ENCODE results near the gene DPM3.
A peak's percentile ranks its signal among the peaks of the same experiment; 100 is the strongest.
"Not testable (repeated sequence)": the region's sequence is repeated elsewhere in the genome, so short reads cannot be mapped to it uniquely, and the experiment has no call there.

DPM3 gene

DNA sequence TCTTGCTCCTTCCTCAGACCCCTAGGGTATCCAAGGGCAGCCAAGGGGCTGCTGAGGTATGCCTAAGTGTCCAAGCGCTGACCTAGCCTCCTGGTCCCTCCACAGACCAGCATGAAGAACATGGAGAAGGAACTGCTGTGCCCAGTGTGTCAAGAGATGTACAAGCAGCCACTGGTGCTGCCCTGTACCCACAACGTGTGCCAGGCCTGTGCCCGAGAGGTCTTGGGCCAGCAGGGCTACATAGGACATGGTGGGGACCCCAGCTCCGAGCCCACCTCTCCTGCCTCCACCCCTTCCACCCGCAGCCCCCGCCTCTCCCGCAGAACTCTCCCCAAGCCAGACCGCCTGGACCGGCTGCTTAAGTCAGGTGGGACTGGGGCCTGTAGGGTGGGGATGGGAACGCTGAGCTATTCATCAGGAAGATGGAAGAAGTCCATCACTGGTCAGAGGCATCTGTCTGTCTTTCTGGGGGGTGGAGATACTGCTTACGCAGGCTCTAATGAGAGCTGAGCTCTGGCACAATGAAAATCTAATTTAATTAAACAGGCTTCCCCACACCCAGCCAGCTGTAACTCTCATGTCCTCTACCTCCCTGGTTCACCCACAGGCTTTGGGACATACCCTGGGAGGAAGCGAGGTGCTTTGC lies 35.1 kb upstream of the DPM3 start:
- no peak for DNase-seq (ENCODE audit: low read depth, low spot score)

- peak; percentile 74 for DNase-seq (ENCODE audit: low read depth, low spot score)
These were observed 34.3 kb upstream of the DPM3 start for GRCh38 chr1:155174324-155175280.

- DNase-seq (ENCODE audit: low read depth, low spot score): peak; percentile 80
These were observed 33.4 kb upstream of the DPM3 start, which contains the start of gene TRIM46 for GRCh38 chr1:155173478-155174323. Gene TRIM46 (plus strand): TSS chr1:155173849. CDS start chr1:155173967, 118 bp downstream.

- DNase-seq (ENCODE audit: low read depth, low spot score): peak; percentile 98
These were observed 32.6 kb upstream of the DPM3 start, which contains the start of gene KRTCAP2 for GRCh38 chr1:155172732-155173477. Gene KRTCAP2 (minus strand): TSS chr1:155173304. CDS start chr1:155173224, 80 bp downstream.

DNA sequence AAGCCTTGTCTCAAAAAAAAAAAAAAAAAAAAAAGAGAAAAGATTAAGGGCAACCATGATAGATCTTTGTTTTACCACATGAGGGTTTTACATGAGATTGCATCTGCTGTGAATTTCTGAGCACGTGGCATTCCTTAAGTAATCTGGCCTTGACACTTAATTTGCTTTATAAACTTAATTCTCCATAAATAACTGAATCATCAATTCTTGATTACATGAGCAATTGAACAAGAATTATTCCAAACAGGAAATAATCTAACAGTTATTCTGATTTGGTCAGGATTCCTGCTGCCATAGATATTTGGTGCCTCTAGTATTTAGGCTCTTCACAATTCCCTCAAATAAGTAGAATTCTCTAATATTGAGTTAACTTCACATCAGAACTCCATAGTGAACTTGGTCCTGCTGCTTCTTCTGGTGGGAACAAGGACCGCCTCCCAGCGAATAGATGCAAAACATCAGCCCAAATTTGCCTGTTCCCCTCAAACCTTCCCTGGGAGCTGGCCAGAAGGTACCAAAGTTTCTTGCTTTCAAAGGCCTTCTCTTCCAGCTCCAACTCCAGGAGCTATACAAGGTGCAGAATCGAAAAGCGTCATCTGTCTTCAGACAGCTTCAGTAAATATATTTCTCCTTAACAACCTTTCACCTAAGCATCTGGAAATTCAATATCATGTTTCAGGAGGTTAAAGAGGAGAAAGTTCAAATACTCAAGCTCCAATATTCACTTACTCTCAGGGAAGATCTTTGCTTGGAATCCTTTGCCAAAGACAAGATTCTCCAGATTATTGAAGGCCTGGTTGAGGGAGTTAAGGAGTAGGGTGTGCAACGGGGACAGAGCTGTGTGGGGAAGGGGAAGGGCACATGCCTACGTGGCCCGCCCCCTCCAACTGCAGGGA lies 31.8 kb upstream of the DPM3 start:
- DNase-seq (ENCODE audit: low read depth, low spot score): no peak

DNA sequence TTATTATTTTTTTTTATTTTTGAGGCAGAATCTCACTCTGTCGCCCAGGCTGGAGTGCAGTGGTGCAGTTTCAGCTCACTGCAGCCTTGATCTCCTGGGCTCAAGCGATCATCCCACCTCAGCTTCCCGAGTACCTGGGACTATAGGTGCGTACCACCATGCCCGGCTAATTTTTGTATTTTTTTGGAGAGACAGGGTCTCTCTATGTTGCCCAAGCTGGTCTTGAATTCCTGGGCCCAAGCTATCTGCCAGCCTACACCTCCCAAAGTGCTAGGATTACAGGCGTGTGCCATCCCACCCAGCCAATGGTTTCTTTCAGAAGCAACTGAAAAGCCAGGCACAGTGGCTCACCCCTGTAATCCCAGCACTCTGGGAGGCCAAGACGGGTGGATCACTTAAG lies 30.5 kb upstream of the DPM3 start:
- no peak for DNase-seq (ENCODE audit: low read depth, low spot score)

- DNase-seq (ENCODE audit: low read depth, low spot score): no peak
These were observed 29.9 kb upstream of the DPM3 start for GRCh38 chr1:155170101-155170785.

DNA sequence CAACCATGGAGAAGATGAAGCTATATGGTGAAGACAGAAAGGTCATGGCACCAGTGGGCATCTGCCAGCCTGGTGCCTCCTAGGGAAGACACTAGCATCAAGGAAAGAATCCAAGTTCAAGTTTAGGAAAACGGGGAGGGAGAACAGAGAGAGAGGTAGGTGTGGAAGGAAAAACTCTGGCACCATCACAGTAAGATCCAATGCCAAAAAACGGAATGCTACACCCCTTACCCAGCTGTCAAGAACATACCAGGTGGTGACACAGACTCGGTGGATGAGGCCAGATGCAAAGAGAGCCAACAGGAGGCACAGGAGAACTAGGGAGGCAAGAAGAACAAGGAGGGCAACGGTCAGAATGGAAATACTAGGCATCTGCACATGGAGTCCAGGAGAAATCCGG lies 29.2 kb upstream of the DPM3 start:
- DNase-seq (ENCODE audit: low read depth, low spot score): no peak

DNA sequence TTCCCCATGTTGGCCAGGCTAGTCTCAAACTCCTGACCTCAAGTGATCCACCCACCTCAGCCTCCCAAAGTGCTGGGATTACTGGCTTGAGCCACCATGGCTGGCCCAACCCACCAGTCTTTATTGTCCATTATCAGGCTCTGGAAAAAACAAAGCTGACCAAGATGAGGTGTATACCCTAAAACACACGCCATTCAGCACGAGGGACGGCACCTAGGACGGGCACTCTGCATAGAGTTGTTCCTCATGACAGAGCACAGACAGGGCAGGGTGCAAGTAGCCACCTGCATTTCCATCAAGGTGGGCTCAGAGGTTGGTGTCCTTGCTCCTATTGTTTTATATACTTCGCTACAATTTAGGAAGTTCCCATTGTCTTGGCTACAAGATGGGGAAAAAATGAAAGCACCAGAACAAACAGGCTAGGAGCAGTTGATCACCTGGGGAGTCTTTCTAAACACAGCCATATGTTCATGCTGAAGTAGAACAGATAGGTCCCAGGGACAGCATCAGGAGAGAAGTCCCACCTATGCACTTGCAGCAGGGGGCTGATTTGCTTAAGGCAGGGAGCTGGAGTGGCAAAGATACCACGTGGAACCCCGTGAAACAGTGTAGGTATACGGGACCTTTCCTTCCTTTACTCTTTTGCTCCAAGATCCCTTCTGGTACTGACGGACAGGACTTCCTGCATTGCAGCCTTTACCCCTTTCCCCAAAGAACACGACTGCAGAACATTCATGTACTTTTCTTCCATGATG lies 28.3 kb upstream of the DPM3 start:
- DNase-seq (ENCODE audit: low read depth, low spot score): no peak

- DNase-seq (ENCODE audit: low read depth, low spot score): not testable (repeated sequence)
These were observed 27.7 kb upstream of the DPM3 start for GRCh38 chr1:155168105-155168445.

DNA sequence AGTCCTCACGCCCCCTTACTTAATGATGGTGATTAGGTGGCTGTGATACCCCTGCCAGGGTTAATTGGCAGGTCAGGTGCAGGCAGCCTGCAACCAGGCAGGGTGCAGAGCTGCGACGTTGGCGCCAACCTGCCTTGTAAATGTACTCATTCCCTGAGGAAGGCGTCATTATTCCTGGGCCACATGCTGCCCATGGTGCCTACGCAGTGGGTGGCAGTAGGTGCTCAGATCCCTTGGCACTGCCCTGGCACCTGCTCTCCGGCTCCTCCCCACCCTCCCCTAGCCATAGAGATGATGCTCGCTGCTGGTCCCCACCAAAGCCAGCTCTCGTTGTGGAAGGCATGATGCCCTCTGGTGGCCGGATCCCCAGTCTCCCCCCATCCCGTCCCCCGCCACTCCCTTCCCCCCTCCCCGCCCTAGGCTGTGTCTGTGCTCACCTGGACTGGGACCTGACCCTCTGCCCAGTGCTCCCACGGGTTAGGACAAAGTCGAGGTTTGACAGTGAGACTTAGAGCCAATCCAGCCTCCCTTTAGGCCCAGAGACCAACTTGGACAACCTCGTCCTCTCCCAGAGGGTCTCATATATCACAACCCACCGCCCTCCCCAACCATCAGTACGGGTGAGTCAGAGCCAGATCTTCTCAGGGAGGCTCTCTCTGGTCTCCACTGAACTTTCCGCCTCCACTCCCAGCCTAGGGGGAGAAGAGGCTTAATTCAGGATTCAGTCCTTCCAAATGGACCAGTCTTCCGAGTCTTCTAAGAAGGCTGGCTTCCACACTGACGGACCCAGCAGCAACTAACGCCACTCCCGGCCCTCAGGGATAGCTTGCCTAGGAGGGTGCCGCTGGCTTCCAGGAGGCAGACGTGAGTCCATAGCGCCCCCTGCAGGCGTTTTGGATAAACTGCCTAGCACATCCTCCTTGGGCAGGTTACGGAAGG lies 27.1 kb upstream of the DPM3 start:
- peak; percentile 91 for DNase-seq (ENCODE audit: low read depth, low spot score)

DNA sequence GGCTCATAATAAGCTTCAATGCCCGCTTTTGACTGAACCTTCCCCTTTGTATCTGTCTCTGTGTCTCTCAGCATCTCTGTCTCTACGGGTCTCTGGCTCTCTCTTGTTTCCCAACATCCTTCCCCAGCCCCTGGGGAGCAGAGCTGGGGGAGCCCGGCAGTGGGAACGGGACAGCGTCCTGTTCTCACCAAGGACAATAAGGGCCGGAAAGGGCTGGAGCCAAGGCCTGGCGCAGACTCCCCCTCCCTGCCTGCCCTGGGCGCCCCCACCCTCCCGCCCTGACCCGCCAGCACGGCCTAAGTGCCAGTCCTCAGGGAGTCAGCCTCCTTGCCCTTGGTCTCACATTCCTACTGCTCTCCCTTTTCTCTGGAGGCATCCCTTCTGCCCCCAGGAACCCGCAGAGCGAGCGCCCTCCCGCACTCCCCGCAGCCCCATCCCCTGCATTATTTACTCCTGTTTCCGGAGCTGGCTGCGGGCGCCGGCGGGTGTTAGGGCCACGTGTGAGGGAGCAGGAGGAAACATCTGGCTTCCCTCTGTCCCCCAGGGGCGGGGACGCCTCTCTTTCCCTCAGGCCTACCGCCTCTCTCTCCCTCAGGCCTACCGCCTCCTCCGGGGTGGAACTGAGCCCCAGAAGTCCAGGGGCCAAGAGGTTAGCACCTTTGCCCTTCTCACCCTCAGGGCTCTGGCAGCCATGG lies 26.3 kb upstream of the DPM3 start:
- no peak for DNase-seq (ENCODE audit: low read depth, low spot score)

DNA sequence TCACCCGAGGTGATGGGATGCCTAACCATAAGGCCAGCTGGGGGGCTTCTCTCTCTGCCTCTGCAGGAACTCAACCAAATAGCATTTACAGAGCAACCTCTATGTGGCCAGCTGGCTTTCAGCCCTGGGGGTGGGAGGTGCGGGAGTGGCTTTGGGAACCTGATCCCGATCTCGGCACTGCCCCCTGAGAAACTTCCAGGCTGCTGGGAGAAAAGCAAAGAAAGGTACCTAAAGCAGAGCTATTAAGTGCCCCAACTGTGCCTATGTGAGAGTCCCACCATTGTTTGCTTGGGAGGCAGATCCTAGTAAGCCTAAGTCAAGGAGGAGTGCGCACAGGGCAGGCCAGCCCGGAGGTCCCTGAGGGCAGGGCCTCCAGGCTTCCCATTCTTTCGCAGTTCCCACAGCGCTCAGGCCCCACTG lies 25.7 kb upstream of the DPM3 start:
- no peak for DNase-seq (ENCODE audit: low read depth, low spot score)

- DNase-seq (ENCODE audit: low read depth, low spot score): not testable (repeated sequence)
These were observed 24.3 kb upstream of the DPM3 start for GRCh38 chr1:155164625-155165024.

- DNase-seq (ENCODE audit: low read depth, low spot score): not testable (repeated sequence)
These were observed 23.5 kb upstream of the DPM3 start for GRCh38 chr1:155163785-155164184.

GRCh38 chr1:155162631-155163030 lies 22.3 kb upstream of the DPM3 start:
- not testable (repeated sequence) for DNase-seq (ENCODE audit: low read depth, low spot score)

DNA sequence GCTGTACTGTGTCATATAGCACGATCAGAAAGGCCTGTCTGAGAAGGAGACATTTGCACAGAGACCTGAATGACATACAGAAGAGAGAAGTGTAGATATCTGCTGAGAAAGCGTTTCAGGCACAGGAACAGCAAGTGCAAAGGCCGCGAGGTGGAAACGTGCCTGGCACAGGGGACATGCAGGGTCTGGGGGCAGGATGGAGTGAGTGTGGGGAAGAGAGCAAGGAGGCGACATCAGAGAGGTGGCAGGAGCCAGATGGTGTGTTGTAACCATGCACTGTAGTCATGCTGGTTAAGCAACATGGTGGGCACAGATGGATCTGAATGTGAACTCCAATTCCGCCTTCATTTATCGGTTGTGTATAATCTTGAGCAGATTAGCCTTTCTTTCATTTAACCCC lies 19.8 kb upstream of the DPM3 start:
- no peak for DNase-seq (ENCODE audit: low read depth, low spot score)

Measured in astrocyte of the hippocampus (primary cell).